Endothelial cell of umbilical vein (primary cell): ENCODE data around the gene RNF32.

ENCODE experiments used
- CTCF ChIP-seq, 2 donors: IDR thresholded peaks; 1 replicate in 1 of 2; 2 replicates in 1 of 2; pipeline ENCODE4 v1.5.1; 2011; ENCODE audit warnings: low read length in 2 of 2, mild to moderate bottlenecking in 2 of 2, moderate library complexity in 2 of 2, control low read depth in 1 of 2, inconsistent platforms in 1 of 2, low read depth in 1 of 2; ENCODE audit not compliant: insufficient read depth in 1 of 2; ENCODE audit errors: extremely low read depth in 1 of 2
- EZH2 ChIP-seq: IDR thresholded peaks from 2 replicates; pipeline ENCODE4 v1.6.1; 2012; ENCODE audit warnings: borderline replicate concordance, low read depth, mild to moderate bottlenecking, moderate library complexity, low read length, inconsistent platforms; ENCODE audit not compliant: severe bottlenecking
- GATA2 ChIP-seq: IDR thresholded peaks from 2 replicates; pipeline ENCODE4 v1.7.0; 2011; ENCODE audit warnings: low read depth, mild to moderate bottlenecking, moderate library complexity, mixed read lengths, low read length; ENCODE audit not compliant: insufficient read length, insufficient read depth
- JUN ChIP-seq: IDR thresholded peaks from 2 replicates; pipeline ENCODE4 v1.6.1; 2011; ENCODE audit warnings: borderline replicate concordance, low read depth; ENCODE audit not compliant: insufficient read length, insufficient read depth
- POLR2A ChIP-seq: IDR thresholded peaks from 2 replicates; pipeline ENCODE4 v1.6.1; 2012; ENCODE audit warnings: low read depth, mild to moderate bottlenecking, control low read depth, low read length

GRCh38 chr7:156668130-156668741 is 27.7 kb downstream of the RNF32 start:
- TF ChIP-seq CTCF (IDR thresholded peaks at IDR 0.05; ENCODE audit: extremely low read depth in 1 of 2, insufficient read depth in 1 of 2, low read depth in 1 of 2, low read length in 2 of 2) (no peak), POLR2A (no peak), JUN (no peak), EZH2 (no peak), GATA2 (no peak)
